Kidney epithelial cell (primary cell): Measurements from ENCODE around the gene GLI1. TPM values are rescaled to one million over a fixed set of nuclear protein-coding genes. Genes with fewer than 3 reads are reported as not detected.

ENCODE experiments used
- DNase-seq: peaks from one replicate; pipeline ENCODE4 v3.0.0-alpha.2; 2010; ENCODE audit warnings: low read depth
- H3K27me3 ChIP-seq: 2 replicates; pipeline ENCODE4 v1.6.0; 2011; ENCODE audit warnings: low read length; ENCODE audit not compliant: control insufficient read depth, insufficient read depth
- H3K36me3 ChIP-seq: 2 replicates; pipeline ENCODE4 v1.5.1; 2011; ENCODE audit warnings: low read length; ENCODE audit not compliant: control insufficient read depth, insufficient read depth
- H3K4me3 ChIP-seq: 2 replicates; pipeline ENCODE4 v1.5.1; 2011; ENCODE audit warnings: low read depth, mild to moderate bottlenecking, control low read depth, low read length
- CTCF ChIP-seq: IDR thresholded peaks from 2 replicates; pipeline ENCODE4 v1.5.1; 2011; ENCODE audit warnings: mild to moderate bottlenecking, moderate library complexity, low read length, control low read depth, inconsistent platforms; ENCODE audit not compliant: insufficient read depth, poor library complexity, severe bottlenecking
- total RNA-seq: library from RNA; depleted of rRNA; stranded (reverse); fragments of >200 nt; gene quantifications from 2 replicates; pipeline ENCODE4 v1.2.3, GENCODE V29; 2015

The GLI1 gene
- total RNA-seq, 1 donor from 2014 or later = 1.6 TPM

- no peak for DNase-seq
- Histone ChIP-seq H3K36me3 (no peaks in the 10 kb centered on the region), H3K4me3 (no peak overlapping the region), H3K27me3 (peaks cover 2% of the 10 kb centered on the region)
- TF ChIP-seq CTCF = no peak
Measured at GRCh38 chr12:57454213-57454565, 5.4 kb upstream of the GLI1 start.

- Histone ChIP-seq H3K36me3 (no peaks in the 10 kb centered on the region), H3K4me3 (no peak within 1 kb of the TSS), H3K27me3 (peaks cover 2% of the 10 kb centered on the region)
- no peak for TF ChIP-seq CTCF
- DNase-seq = peak; percentile 45
Measured at GRCh38 chr12:57454566-57455373, 4.8 kb upstream of the GLI1 start, which contains the start of gene INHBE. TSS of gene INHBE (plus strand) at chr12:57455307. CDS start at chr12:57455537, 230 bp downstream.

GRCh38 chr12:57455374-57456144 is 4.0 kb upstream of the GLI1 start:
- TF ChIP-seq CTCF = no peak
- no peaks in the 10 kb centered on the region for H3K36me3 ChIP-seq
- H3K4me3 ChIP-seq = no peak overlapping the region
- H3K27me3 ChIP-seq = peaks cover 2% of the 10 kb centered on the region
- DNase-seq = no peak

- Histone ChIP-seq H3K4me3 (no peak overlapping the region), H3K36me3 (no peaks in the 10 kb centered on the region), H3K27me3 (peaks cover 2% of the 10 kb centered on the region)
- DNase-seq = no peak
- TF ChIP-seq CTCF = peak; percentile 84
Measured at GRCh38 chr12:57456145-57456700, 3.4 kb upstream of the GLI1 start.

GRCh38 chr12:57456737-57457490 is 2.7 kb upstream of the GLI1 start:
- DNase-seq = no peak
- no peaks in the 10 kb centered on the region for H3K36me3 ChIP-seq
- TF ChIP-seq CTCF = no peak
- H3K4me3 ChIP-seq = no peak overlapping the region
- peaks cover 2% of the 10 kb centered on the region for H3K27me3 ChIP-seq
